ENCODE measurements around the gene LIN7C.

DNA sequence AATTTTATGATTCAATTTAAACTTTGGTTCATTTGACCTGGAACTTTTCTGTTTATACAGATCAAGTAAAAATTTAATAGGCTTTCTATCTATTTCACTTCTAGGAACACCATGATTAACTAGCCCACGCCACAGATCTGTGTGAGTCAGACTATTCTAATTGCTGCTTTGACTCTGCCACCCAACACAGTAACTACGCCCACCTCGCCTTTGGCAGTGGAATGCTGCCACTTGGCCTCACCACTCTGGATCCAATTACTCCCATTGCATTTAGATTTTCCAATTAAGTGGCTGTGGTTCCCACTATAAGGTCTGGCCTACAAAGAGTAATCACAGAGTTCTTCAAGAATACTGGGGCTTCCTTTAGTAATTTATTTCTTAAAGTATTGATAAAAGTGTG is 46.6 kb upstream of the LIN7C start:
- TF ChIP-seq POLR2A (IDR thresholded peaks at IDR 0.05; ENCODE audit: low read depth, low read length) (no peak), POLR2AphosphoS5 (IDR thresholded peaks at IDR 0.05; ENCODE audit: low read depth, low read length) (no peak)
